Measurements from ENCODE around the gene CCT8. TPM values are rescaled to one million over a fixed set of nuclear protein-coding genes. Genes with fewer than 3 reads are reported as not detected.

The CCT8 gene
- total and polyA plus RNA-seq, 10 of the 15 experiments (the other 5 are each of a cell fraction or from before 2014, with no cell fraction given): 321 to 696 (median 471) TPM

- TF ChIP-seq E2F8 (IDR thresholded peaks at IDR 0.05; ENCODE audit: low read depth, partially characterized antibody) (no peak), ZNF384 (IDR thresholded peaks at IDR 0.05; ENCODE audit: borderline replicate concordance, low read depth, low read length) (no peak), POLR2AphosphoS5 (IDR thresholded peaks at IDR 0.05; ENCODE audit: low read length) (0 out of 2 replicates have a peak, but pooled peaks have one; percentile 33), GATAD2B (conservative IDR thresholded peaks at IDR 0.05; ENCODE audit: low read depth) (no peak), JUND (IDR thresholded peaks at IDR 0.05; ENCODE audit: low read depth, low read length) (no peak), LARP7 (IDR thresholded peaks at IDR 0.05) (no peak), RB1 (IDR thresholded peaks at IDR 0.05; ENCODE audit: borderline replicate concordance) (no peak), E2F4 (IDR thresholded peaks at IDR 0.05; ENCODE audit: low read depth, low read length) (no peak), CHD1 (IDR thresholded peaks at IDR 0.05; ENCODE audit: low read depth, low read length) (no peak), SPI1 (IDR thresholded peaks at IDR 0.05; ENCODE audit: borderline replicate concordance, insufficient read depth, low read depth, low read length) (no peak), NFXL1 (IDR thresholded peaks at IDR 0.05; ENCODE audit: borderline replicate concordance) (no peak), MTA2 (IDR thresholded peaks at IDR 0.05; ENCODE audit: low read depth) (no peak), IKZF2 (IDR thresholded peaks at IDR 0.05) (peak in 1 of 2 experiments; percentile 18; a peak in 1 of 4 replicates), REST (IDR thresholded peaks at IDR 0.05; ENCODE audit: low read depth, low read length) (no peak), PML (IDR thresholded peaks at IDR 0.05; ENCODE audit: low read length) (no peak), HDAC2 (IDR thresholded peaks at IDR 0.05) (no peak), NR2F1 (conservative IDR thresholded peaks at IDR 0.05) (no peak), ATF7 (IDR thresholded peaks at IDR 0.05; ENCODE audit: low read depth) (no peak), MXI1 (IDR thresholded peaks at IDR 0.05; ENCODE audit: low read depth, low read length) (no peak), FOS (IDR thresholded peaks at IDR 0.05; ENCODE audit: borderline replicate concordance, extremely low read depth, insufficient read length) (no peak)
- TF ChIP-seq, protein P1, sequence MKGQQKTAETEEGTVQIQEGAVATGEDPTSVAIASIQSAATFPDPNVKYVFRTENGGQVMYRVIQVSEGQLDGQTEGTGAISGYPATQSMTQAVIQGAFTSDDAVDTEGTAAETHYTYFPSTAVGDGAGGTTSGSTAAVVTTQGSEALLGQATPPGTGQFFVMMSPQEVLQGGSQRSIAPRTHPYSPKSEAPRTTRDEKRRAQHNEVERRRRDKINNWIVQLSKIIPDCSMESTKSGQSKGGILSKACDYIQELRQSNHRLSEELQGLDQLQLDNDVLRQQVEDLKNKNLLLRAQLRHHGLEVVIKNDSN (IDR thresholded peaks at IDR 0.05; ENCODE audit: borderline replicate concordance, extremely low read length, insufficient read depth, low read depth, low read length): no peak
- TF ChIP-seq, protein P2, sequence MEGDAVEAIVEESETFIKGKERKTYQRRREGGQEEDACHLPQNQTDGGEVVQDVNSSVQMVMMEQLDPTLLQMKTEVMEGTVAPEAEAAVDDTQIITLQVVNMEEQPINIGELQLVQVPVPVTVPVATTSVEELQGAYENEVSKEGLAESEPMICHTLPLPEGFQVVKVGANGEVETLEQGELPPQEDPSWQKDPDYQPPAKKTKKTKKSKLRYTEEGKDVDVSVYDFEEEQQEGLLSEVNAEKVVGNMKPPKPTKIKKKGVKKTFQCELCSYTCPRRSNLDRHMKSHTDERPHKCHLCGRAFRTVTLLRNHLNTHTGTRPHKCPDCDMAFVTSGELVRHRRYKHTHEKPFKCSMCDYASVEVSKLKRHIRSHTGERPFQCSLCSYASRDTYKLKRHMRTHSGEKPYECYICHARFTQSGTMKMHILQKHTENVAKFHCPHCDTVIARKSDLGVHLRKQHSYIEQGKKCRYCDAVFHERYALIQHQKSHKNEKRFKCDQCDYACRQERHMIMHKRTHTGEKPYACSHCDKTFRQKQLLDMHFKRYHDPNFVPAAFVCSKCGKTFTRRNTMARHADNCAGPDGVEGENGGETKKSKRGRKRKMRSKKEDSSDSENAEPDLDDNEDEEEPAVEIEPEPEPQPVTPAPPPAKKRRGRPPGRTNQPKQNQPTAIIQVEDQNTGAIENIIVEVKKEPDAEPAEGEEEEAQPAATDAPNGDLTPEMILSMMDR (IDR thresholded peaks at IDR 0.05 in 2 of 3, conservative IDR thresholded peaks at IDR 0.05 in 1 of 3; ENCODE audit: control insufficient read depth in 2 of 3, extremely low read depth in 1 of 3, insufficient read depth in 1 of 3, low read depth in 3 of 3, low read length in 3 of 3): no peak
These were observed 48.3 kb upstream of the CCT8 start (continued) for GRCh38 chr21:29121759-29122158.
